Measurements from ENCODE around the gene NOX3.

GRCh38 chr6:155400654-155400965 lies 55.0 kb downstream of the NOX3 start:
- TF ChIP-seq POLR2A (IDR thresholded peaks at IDR 0.05) (no peak), CTCF (IDR thresholded peaks at IDR 0.05) (no peak)

Data from Peyer's patch (tissue), 4 donors.